GM19043 (cell line): ENCODE data around the gene IL4I1.
"Not testable (repeated sequence)": the region's sequence is repeated elsewhere in the genome, so short reads cannot be mapped to it uniquely, and the experiment has no call there.

ENCODE experiments used
- ATAC-seq: cut with Tn5 transposase; IDR thresholded peaks from one replicate; pipeline ENCODE4 v1.9.1; 2021; ENCODE audit warnings: low read depth; ENCODE audit not compliant: unreplicated experiment

Gene IL4I1

DNA sequence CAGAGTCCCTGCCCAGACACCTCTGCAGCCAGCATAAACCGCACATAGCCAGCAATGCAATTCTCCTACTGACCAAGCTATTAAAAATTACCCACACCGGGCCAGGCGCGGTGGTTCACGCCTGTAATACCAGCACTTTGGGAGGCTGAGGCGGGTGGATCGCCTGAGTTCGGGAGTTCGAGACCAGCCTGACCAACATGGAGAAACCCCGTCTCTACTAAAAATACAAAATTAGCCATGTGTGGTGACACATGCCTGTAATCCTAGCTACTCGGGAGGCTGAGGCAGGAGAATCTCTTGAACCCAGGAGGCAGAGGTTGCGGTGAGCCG, 28.2 kb upstream of the IL4I1 start:
- ATAC-seq: not testable (repeated sequence)

DNA sequence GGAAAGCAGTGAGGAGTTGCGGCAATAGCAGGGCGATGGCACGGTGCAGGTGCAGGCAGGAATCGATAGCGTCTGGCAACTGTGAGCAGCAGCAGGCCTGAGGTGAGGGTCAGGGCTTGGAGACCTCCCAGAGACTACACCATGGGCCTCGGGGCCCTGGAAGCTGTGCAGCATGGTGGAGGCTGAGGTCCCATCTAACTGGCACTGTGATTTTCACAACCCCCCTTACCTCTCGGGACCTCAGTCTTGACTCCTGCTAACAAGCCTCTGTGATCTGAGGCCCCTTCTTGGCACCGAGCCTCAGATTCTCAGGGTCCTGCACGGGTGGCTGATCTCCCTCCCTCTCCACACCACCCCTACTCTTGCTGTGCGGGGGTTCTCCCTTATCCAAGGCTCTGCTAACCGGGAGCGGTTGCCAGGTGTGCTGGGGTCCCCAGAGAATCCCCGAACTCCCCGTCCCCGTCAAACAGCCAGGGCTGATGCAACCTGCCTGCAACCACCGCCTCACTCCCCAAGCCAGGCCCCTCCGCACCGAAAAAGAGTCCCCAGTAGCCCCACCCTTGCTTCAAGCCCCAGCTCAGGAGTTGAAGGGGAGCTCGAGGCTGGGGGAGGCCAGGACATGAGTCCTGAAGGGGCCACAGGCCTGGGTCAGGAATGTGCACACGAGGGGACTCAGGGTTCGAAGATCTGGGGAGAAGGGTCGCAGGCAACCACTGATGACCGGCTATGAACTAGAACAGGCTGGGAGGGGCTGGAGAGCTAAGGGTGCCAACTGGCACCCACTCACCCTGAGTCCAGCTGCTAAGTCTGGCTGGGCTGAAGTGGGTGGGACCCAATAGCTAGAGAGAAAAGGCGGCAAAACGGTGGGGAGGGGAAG, 27.6 kb upstream of the IL4I1 start:
- no peak for ATAC-seq

- ATAC-seq: no peak
These were observed 26.6 kb upstream of the IL4I1 start for GRCh38 chr19:49923055-49924003.

DNA sequence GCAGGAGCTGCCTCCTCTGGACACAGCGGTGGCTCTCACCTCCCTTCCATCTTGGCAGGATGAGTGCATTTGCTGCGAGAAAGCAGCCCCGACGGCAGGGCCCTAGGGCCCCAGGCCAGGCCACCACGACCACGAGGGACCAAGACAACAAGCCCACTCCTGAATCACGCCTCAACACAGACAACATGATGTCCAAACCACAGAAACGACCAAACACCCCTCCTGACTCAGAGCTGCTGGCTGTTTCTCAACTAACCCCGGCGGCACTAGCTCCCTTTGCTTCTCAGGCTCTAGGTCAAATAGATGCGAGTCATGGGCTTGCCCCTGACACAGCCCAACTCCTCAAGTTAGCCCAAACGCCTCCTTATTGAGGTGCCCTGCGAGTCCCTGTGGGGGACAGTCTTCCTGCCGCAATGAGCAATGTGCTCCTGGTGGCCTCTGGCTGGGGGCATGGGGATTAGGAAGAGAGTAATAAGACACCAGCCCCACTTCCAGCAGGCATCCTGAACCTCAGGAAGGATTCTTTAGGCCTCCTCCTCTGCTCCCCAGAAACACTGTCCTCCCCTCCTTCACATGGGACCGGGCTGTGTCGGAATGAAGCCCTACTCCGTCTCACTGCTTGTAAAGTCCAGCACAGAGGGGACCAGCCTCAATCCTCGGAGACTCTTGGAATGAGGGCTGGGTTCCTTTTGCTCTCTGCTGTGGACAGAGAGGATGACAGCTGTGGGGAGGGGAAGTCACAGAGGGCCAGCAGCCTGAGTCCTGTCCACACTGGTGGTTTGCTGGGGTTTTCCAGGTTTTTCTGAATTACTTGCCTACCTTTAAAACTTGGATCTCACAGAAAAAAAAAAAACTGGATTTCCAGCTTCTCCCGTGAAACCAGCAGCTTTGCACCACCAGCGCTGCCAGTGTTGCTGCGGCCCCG, 25.4 kb upstream of the IL4I1 start:
- no peak for ATAC-seq

DNA sequence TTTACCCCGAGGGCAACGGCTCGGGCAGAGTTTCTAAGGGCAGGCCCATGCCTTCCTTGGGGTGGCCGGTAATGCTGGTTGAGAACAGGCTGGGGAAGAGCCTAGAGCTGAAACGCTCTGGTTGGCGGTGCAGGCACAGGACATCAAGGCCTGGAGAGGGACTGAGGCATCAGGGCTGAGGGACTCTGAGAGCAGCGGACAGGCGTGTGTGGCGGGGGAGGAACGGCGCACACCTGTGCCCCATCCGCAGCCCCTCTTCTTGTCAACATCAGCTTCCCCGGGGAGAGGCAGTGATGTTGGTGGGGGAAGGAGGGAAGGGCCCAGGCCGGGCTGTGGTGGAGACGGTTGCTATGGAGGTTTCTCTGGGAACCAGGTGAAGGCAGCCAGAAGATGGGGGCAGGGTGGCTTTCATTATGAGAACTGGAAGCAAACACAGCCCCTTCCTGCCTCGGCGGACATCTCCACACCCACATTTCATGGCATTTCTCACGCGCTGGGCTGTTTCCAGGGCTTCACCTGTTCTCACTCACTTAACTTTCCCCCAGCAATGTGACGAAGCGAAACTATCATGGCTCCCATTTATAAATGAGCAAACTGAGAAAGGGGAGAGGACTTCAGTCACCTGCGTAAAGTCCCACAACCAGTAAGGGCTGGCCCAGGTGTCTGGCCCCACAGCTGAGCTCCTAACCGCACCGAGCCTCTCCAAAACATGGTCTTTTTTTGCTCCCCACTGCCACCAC, 24.1 kb upstream of the IL4I1 start:
- ATAC-seq: no peak

DNA sequence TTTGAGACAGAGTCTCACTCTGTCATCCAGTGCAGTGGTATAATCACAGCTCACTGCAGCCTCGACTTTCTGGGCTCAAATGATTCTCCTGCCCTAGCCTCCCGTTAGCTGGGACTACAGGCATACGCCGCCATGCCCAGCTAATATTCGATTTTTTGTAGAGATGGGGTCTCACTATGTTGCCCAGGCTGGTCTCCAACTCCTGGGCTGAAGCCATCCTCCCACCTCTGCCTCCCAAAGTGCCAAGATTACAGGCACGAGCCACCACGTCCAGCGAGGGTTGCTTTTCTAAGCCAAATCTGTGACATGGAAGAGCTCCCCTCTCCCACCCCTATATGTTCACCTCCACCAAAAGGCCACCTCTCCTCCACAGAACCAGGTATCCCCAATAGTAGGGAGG, 21.4 kb upstream of the IL4I1 start:
- ATAC-seq: no peak

DNA sequence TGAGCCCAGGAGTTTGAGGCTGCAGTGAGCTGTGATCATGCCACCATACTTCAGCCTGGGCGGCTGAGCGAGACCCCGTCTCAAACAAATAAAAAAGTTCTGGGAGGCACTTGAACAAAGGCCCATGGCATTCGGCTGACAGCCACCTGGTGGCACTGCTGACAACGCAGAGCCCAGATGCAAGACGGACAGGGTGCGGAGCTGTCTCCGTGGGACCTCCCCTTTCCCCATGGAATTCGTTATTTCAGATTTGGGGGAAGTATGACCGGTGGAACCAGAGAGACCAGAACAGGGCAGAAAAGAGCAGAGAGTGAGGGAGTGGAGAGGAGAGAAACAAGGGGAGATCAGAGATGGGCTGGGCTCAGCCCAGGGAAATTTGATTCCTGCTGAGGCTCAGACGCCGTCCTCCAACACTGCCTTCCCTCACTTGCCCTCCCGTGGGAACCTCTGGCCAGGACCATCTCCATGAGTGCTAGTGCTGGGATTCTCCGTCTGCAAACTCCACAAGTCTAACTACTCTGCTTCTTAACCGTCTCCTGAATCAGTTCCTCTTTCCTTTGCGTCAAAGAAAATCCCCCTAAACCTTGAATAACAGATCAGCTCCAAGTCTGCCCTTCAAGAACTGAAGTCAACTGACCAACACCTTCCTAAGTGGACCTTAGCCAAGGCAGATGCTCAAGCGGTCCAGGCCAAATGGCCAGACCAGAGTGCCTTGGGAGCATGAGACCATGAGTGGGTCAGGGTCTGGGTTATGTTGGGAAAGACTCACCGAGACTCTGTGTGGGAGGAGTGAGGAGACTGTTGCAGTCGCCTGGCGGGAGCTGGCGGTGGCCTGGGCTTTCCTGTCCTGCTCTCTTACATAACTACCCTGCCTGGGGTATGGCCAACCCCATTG, 20.4 kb upstream of the IL4I1 start:
- no peak for ATAC-seq

DNA sequence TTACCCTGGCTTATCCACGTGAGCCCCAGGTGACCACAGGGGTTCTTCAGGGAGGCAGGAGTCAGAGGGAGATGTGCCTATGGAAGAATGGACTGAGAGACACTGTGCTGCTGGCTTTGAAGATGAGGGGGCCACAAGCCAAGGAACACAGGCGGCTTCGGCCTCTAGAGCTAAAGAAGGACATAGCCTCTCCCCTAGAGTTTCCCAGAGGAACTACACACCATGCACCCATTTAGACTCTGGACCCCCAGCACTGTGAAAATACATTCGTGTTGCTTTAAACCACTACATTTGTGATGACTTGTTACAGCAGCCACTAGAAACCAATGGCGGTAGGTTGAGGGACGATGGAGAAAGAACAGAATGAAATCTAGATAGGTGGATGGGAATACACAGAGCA, 18.6 kb upstream of the IL4I1 start:
- no peak for ATAC-seq

- no peak for ATAC-seq
These were observed 17.0 kb upstream of the IL4I1 start for GRCh38 chr19:49913720-49914119.

DNA sequence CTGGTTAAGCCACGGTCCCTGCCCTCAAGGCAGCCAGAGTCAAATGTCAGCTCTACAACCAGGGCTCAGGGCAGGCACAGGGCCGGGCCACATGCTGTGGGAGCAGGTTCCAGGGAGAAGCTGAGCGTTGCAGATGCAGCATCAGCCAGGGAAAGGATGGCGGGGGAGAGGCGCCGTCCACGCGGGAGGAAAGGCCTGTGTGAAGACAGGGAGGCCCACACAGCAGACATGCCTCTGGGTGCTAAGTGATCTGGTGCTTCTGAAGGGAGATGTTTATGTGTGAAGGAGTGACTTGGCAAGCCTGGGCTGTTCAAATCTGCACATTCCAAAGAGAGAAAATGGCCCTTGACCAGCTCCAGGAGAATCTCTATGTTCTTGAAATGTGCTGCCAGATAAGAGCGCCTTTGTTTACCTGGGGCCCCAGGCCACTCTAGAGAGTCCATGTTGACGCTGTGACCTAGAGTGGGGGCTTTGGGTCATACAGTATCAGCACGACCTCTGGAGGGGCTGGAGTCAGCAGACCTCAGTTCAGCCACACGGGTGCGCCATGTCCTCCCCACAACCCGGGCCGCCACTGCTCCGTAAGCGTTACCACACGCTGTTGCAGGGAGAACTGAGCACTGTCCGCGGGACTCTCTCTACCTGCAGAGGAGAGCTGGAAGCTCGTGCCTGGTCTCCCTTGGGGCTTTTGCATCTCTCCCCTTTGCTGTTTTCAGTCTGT, 16.4 kb upstream of the IL4I1 start:
- ATAC-seq: no peak

DNA sequence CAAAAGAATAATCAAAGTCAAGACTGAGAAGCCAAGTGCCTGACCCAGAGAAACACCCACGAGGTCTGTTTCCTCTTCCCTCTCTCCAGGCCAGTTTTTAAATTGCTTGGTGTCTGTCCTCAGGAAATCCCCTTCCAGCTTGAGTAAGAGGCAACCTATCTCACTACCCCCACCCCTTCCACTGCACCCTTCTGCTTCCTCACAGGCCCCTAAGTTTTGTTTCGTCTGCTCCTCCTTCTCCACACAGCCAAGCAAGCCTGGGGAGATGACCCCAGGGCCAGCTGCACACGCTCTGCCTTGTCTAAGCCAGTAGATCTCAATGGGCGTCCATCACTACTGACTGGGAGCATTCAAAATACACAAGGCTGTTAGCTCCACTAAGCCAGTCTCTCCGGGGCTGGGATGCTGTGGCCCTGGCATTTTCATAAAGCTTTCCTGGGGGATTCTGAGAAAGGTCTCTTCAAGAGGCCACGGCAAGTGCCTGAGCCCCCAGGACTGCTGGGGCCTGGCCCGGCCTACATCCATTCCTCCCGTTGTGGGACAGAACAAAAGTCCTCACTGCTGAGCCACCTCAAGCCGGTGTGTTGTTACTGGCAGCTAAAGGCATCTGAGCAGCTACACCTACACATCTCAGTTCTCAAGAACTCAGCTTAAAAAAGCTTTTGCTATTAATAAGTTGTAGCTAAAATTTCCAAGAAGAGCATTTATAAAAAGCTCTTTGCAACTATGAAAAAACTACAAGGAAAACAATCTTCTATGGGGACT, 14.9 kb upstream of the IL4I1 start:
- ATAC-seq: no peak

- ATAC-seq: no peak
These were observed 13.5 kb upstream of the IL4I1 start for GRCh38 chr19:49910179-49910578.

GRCh38 chr19:49908480-49909420, 12.1 kb upstream of the IL4I1 start:
- no peak for ATAC-seq

GRCh38 chr19:49907745-49908446, 11.2 kb upstream of the IL4I1 start:
- no peak for ATAC-seq

GRCh38 chr19:49906879-49907564, 10.3 kb upstream of the IL4I1 start:
- ATAC-seq: no peak
